HG02840 (cell line): Measurements from ENCODE around the gene DBH.
"Not testable (repeated sequence)": the region's sequence is repeated elsewhere in the genome, so short reads cannot be mapped to it uniquely, and the experiment has no call there.

ENCODE experiments used
- ATAC-seq: cut with Tn5 transposase; IDR thresholded peaks from one replicate; pipeline ENCODE4 v1.9.1; 2021; ENCODE audit warnings: mild to moderate bottlenecking, moderate library complexity, moderate number of reproducible peaks; ENCODE audit not compliant: unreplicated experiment, low FRiP score

Gene DBH

GRCh38 chr9:133618726-133619125 lies 17.4 kb upstream of the DBH start:
- ATAC-seq: no peak

DNA sequence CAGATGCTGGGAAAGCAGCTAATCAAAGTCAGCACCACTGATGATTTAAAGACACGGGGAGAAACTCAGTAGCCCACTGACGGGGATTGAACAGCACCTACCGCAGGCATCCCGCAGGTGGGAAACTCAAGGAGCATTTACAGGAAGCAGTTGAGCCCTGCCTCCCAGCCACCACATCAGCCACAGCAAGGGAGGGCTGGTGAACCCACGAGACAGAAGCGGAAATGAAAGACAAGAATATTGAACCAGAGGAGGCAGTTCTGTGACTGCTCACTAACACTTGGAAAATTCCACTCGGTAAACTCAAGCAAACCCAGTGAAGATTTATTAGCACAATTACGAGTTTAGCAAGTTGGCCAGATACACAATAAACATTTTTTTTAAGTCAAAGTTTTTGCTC lies 16.4 kb upstream of the DBH start:
- ATAC-seq: no peak

DNA sequence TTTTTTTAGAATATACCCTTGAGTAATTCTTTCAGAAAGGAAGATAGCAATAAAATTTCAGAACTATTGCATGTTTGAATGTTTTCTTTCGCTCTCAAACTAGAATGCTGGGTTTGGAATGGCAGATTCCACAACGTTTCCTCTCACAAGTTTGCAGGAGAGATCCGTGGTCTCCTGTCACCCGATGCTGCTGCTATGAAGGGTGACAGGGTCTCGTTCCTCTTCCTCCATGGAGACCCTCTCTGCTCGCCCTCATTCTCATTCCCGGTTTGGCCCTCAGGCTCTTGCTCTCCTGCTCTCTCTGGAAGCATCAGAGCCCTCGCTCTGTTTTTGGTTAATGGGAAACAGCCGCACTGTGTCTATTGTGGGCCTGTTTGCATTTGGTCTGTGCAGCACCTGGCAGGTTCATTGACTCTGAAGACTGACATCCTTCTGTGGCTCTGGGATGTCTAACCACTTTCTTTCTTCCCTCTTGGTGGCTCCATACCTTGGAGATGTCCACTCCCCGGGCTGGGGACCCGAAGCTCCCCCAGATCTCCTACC lies 14.4 kb upstream of the DBH start:
- no peak for ATAC-seq

DNA sequence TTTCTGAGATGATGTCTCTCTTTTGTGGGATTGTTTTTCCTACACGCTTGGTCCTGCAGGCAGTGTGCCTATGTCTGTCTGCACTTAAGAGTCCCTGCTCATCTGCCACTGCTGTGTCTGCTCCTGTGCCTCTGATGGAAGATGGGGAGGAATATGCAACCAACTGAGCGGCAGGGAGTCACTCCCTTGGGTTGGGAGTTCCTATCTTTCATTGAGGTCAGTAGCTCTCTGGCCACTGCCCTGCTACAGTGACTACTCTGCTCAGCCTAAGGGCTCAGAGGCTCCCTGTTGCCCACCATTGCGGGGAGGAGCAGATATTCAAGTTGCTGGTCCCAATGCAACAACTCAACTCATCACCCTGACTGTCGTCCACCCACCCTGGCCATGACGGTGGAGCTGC lies 13.6 kb upstream of the DBH start:
- ATAC-seq: no peak

DNA sequence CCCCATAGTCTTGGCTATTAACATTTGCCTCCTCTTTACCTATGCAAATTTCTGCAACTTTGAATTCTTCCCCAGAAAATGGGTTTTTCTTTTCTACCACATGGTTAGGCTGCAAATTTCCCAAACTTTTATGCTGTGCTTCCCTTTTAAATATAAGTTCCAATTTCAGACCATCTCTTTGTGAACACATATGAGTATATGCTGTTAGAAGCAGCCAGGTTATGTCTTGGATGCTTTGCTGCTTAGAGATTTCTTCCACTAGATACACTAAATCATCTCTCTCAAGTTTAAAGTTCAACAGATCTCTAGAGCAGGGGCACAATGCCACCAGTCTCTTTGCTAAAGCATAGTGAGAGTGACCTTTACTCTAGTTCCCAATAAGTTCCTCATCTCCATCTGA lies 10.2 kb upstream of the DBH start:
- not testable (repeated sequence) for ATAC-seq

- no peak for ATAC-seq
These were observed 8.8 kb upstream of the DBH start for GRCh38 chr9:133627341-133627740.

DNA sequence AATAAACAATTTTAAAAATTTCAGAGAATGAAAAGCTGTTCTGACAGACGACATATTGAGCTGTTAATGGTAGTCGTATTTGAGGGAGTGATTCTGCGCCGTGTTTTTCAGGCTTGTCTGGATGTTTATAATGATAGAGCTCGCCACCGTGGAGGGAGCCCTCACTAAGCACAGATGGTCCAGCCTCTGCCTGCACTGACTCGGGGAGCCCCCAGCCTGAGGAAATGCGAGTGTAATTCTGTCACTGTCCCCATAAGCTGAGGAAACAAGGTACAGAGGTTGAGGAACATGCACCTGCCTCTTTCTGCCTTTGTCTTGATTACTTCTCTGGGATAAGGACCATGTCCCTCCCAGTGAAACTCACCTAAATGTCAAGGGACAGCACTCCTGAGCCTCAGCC lies 7.4 kb upstream of the DBH start:
- no peak for ATAC-seq

DNA sequence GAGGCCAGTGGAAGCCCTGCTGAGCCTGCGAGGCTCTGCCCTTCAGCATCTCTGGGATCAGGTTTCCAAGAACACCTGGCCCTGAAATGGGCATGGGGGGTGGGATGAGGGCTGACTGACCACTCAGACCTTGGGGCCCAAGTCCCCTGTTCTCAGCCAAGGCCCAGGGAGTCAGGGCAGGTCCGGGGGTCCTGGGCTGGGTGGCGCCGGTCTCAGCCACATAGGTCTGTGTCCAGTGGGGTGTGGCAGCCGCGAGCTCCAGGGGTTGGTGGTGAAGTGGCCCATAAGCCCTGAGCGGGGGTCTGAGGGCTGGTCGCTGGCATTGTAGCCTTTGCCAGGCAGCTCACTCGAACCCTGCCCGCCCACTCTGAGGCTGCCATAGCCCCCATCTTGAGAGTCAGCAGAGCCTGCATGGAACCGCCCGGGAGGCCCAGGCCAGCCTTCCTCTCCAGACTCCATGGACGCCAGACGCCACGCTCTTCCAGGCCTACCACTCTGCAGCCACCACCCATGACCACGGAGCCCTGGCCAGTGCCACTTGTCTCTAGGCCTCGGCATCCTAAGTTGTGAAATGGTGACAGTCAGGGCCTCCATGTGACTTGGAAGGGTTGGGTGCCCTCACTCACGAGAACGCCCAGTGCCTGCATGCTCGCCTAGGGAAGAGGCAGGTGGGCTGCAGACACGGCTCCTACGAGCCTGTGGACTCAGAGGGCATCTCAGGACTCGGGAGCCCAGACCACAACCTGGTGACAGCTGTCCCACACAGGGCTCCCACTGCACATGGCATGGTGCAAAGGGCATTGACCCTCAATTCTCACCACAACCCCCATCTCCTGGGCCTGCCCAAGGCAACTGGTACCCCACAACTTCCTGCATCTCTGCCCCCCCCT lies 6.7 kb upstream of the DBH start:
- no peak for ATAC-seq

- no peak for ATAC-seq
These were observed 5.1 kb upstream of the DBH start for GRCh38 chr9:133631111-133631510.

- no peak for ATAC-seq
These were observed 3.1 kb upstream of the DBH start for GRCh38 chr9:133632806-133633680.

DNA sequence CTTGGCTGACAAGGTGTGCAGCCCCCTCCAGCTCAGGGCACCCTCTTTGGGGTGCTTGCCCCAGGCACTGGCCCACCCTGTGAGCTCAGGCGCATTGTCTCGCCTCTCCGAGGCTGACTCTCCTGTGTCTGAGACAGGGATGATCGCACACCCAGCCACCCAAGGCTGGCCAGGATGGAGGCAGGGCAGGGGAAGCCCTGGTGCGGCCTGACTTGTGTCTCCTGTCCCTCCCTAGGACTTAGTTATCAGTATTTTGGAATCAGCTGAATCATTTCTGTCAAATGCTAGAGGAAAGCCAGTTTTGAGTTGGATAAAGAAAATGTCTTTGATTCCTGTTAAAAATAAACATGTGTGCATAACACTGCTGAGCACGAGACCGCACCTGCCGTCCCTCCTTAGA lies 2.5 kb upstream of the DBH start:
- no peak for ATAC-seq

- no peak for ATAC-seq
These were observed 2.0 kb upstream of the DBH start for GRCh38 chr9:133634081-133634691.

DNA sequence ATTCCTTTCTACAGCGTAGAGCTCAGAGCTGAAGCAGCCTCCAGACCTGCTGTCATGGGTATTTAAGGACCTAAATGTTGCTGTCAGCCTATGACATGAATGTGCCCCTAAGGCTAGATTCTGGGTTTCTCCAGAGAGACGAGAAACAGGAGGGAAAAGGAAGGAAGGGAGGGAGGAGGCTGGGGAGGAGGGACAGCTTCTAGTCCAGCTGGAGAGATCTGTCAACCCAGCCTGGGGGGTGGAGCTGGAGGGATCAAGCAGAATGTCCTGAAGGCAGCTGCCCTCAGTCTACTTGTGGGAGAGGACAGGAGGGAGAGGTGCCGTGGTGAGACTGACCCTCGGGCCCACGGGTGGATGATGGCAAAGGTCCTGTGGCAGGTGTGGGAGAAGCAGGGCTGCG lies 1.1 kb upstream of the DBH start:
- no peak for ATAC-seq

DNA sequence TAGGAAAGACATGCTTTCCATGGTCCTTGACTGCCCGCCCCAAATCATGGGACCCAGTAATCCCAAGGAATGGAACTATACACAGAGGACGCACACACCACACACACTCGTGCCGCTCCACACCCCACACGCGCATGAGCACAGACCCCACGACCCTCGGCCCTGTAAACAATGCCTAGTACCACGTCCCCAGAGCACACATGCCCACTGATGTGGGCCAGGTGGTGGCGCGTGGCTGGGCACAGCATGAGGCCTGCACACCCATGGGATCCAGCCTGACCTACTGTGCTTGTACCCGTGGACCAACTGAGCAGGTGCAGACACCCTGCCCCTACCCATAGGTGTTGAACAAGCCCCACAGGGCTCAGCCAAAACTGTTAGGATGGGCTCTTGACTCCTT lies 739 bp downstream of the DBH start:
- ATAC-seq: no peak

DNA sequence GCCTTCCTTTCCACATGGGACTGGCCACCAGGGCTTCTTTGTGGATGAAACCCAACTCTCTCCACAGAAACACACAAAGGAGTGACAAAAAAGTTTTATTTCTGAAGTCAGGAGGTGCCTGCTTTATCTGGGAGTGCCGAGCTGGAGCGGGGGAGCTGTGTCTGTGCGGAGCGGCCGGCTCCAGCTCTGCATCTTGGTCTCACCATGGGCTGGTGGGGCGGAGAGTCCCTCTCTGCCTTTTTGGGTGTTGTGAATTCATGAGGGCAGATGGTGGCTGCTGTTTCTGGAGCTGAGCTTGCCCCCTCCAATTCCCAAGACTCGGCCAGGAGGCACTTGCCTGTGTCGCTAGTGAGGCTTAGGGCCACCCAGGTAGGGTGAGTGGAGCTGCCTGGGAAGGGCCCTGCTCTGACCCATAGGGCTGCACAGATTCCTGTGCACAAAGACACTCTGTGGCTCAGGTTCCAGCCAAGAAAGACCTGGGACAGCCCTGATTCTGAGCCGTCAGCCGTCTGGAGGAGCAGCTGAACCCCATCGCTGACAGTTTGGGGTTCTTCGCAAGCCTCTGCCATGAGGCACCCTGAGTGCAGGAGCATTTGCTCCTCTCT lies 1.4 kb downstream of the DBH start:
- no peak for ATAC-seq

DNA sequence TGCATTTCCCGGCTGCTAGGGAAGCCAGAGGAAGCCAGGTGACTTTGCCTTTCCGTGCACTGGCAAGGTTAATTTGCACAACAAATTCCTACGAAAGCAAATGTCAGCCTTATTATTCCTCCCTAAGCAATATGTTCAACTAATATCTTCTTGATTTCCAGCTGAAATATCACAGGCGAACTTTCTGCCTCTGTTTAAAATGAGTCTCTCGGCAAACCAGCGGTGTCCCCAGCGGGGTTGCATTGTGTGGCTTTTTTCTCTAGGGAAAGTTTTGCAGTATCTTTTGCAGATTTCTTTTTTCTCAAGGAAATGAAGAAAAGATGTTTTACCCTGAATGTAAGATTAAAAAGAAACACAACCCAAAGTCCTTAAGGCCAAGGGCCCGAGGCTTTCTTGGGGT lies 1.9 kb downstream of the DBH start:
- no peak for ATAC-seq

DNA sequence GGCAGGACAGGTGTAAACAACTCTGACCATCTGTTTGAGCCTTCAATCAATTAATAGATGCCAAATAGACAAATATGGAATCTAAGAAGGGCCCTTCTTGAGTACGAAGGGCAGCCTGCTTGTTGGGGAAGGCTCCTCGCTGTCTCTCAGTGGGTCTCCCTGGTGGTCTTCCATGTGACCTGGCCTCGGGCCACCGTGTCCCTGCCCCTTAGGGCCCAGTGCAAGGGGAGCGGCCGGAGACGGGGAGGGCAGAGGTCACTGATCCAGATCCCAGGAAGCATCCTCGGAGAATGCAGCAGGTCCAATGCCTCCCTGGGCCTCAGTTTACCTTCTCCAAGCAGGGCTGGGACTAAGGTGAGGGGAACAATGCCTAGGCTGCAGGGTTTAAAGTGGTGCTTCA lies 2.5 kb downstream of the DBH start:
- no peak for ATAC-seq

GRCh38 chr9:133639613-133640012 lies 3.5 kb downstream of the DBH start:
- ATAC-seq: no peak

GRCh38 chr9:133640160-133640559 lies 4.0 kb downstream of the DBH start:
- no peak for ATAC-seq

GRCh38 chr9:133640580-133641395 lies 4.6 kb downstream of the DBH start:
- ATAC-seq: no peak
